ENCODE data around the gene ELOB.

The ELOB gene

GRCh38 chr16:2751577-2752034, 25.5 kb downstream of the ELOB start:
- peak in 3 of 58 donors; percentile 38 to 65 (median 46) for DNase-seq

- DNase-seq: no peak
Observed at GRCh38 chr16:2749936-2750335, 27.1 kb downstream of the ELOB start.

GRCh38 chr16:2749476-2749875, 27.6 kb downstream of the ELOB start:
- no peak for DNase-seq

GRCh38 chr16:2748757-2749455, 28.2 kb downstream of the ELOB start:
- DNase-seq: no peak

GRCh38 chr16:2745961-2746360, 31.1 kb downstream of the ELOB start:
- peak in 1 of 58 donors; percentile 21 for DNase-seq

- no peak for DNase-seq
Observed at GRCh38 chr16:2745116-2745890, 31.8 kb downstream of the ELOB start.

- no peak for DNase-seq
Observed at GRCh38 chr16:2744711-2745110, 32.4 kb downstream of the ELOB start.

GRCh38 chr16:2743007-2743810, 33.9 kb downstream of the ELOB start:
- DNase-seq: peak in 1 of 58 donors; percentile 25

- no peak for DNase-seq
Observed at GRCh38 chr16:2742323-2743006, 34.6 kb downstream of the ELOB start.

GRCh38 chr16:2741168-2741567, 35.9 kb downstream of the ELOB start:
- DNase-seq: no peak

- no peak for DNase-seq
Observed at GRCh38 chr16:2740476-2740875, 36.6 kb downstream of the ELOB start.

GRCh38 chr16:2739625-2740430, 37.3 kb downstream of the ELOB start:
- DNase-seq: no peak

- DNase-seq: no peak
Observed at GRCh38 chr16:2738615-2739014, 38.5 kb downstream of the ELOB start.

- no peak for DNase-seq
Observed at GRCh38 chr16:2737895-2738418, 39.1 kb downstream of the ELOB start.

GRCh38 chr16:2737238-2737605, 39.9 kb downstream of the ELOB start:
- DNase-seq: no peak

GRCh38 chr16:2736476-2737237, 40.4 kb downstream of the ELOB start:
- no peak for DNase-seq

- no peak for DNase-seq
Observed at GRCh38 chr16:2734844-2735515, 42.1 kb downstream of the ELOB start.

GRCh38 chr16:2728034-2728433, 49.0 kb downstream of the ELOB start:
- no peak for DNase-seq

- no peak for DNase-seq
Observed at GRCh38 chr16:2726923-2727322, 50.2 kb downstream of the ELOB start.
